Osteoblast (primary cell): Measurements from ENCODE around the gene CNPY1. TPM values are rescaled to one million over a fixed set of nuclear protein-coding genes. Genes with fewer than 3 reads are reported as not detected.
A peak's percentile ranks its signal among the peaks of the same experiment; 100 is the strongest.

Experiments
- DNase-seq: peaks from one replicate; pipeline ENCODE4 v3.0.0; 2011; ENCODE audit warnings: low spot score, mixed read lengths; ENCODE audit not compliant: insufficient read length; ENCODE audit errors: missing footprints
- H2AFZ ChIP-seq: 2 replicates; pipeline ENCODE4 v1.6.0; 2011; ENCODE audit warnings: mild to moderate bottlenecking, low read length
- H3K27ac ChIP-seq: 2 replicates; pipeline ENCODE4 v1.5.1; 2011; ENCODE audit warnings: mild to moderate bottlenecking, low read depth, low read length, moderate library complexity
- H3K27me3 ChIP-seq: 2 replicates; pipeline ENCODE4 v1.6.0; 2012; ENCODE audit warnings: mild to moderate bottlenecking, control low read depth, inconsistent platforms, low read length, moderate library complexity; ENCODE audit not compliant: insufficient read depth
- H3K36me3 ChIP-seq: 2 replicates; pipeline ENCODE4 v1.5.1; 2011; ENCODE audit warnings: mild to moderate bottlenecking, low read length, control low read depth, moderate library complexity; ENCODE audit not compliant: insufficient read depth
- H3K4me1 ChIP-seq: 2 replicates; pipeline ENCODE4 v1.5.1; 2011; ENCODE audit warnings: mild to moderate bottlenecking, low read length, control low read depth, moderate library complexity; ENCODE audit not compliant: insufficient read depth
- H3K4me2 ChIP-seq: 2 replicates; pipeline ENCODE4 v1.6.0; 2011; ENCODE audit warnings: mild to moderate bottlenecking, low read length; ENCODE audit not compliant: insufficient read depth
- H3K4me3 ChIP-seq: fragments of 200-600 bp; sonication (generic); 3 replicates; pipeline ENCODE4 v1.5.1; 2012; ENCODE audit warnings: mild to moderate bottlenecking, low read length, inconsistent platforms; ENCODE audit not compliant: insufficient read depth
- H3K79me2 ChIP-seq: 2 replicates; pipeline ENCODE4 v1.6.0; 2012; ENCODE audit warnings: mild to moderate bottlenecking, low read length, control low read depth, inconsistent platforms; ENCODE audit not compliant: insufficient read depth
- H3K9me3 ChIP-seq: 2 replicates; pipeline ENCODE4 v1.5.1; 2011; ENCODE audit warnings: low read depth, low read length, control low read depth
- H4K20me1 ChIP-seq: 2 replicates; pipeline ENCODE4 v1.6.0; 2012; ENCODE audit warnings: mild to moderate bottlenecking, low read length, control low read depth; ENCODE audit not compliant: insufficient read depth
- CTCF ChIP-seq: IDR thresholded peaks from 2 replicates; pipeline ENCODE4 v1.5.1; 2011; ENCODE audit warnings: mild to moderate bottlenecking, low read depth, low read length, moderate library complexity; ENCODE audit errors: extremely low read depth
- total RNA-seq: library from RNA; depleted of rRNA; stranded (reverse); fragments of >200 nt; gene quantifications from 2 replicates; pipeline ENCODE4 v1.2.3, GENCODE V29; 2012

CNPY1 gene
- total RNA-seq, 1 donor: not detected

DNA sequence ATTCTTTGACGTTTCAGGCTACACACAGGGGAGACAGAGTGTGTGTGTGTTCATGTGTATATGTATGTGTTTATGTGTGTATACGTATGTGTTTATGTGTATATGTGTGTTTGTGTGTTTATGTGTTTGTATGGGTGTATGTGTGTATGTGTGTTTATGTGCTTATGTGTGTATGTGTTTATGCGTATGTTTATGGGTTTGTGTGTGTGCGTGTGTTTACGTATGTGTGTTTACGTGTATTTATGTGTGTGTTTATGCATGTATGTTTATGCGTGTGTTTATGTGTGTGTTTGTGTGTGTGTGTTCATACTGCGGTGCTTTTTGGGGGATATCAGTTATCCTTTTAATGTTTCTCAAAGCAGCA, 39.2 kb upstream of the CNPY1 start:
- Histone ChIP-seq H3K4me1 (no peaks in the 10 kb centered on the region), H3K36me3 (no peaks in the 10 kb centered on the region), H3K27ac (no peak overlapping the region), H3K27me3 (peaks cover 14% of the 10 kb centered on the region), H3K4me2 (no peak overlapping the region), H4K20me1 (no peaks in the 10 kb centered on the region), H3K4me3 (no peak overlapping the region), H2AFZ (no peak overlapping the region), H3K79me2 (no peaks in the 10 kb centered on the region), H3K9me3 (no peaks in the 10 kb centered on the region)
- TF ChIP-seq CTCF: no peak
- DNase-seq: no peak

DNA sequence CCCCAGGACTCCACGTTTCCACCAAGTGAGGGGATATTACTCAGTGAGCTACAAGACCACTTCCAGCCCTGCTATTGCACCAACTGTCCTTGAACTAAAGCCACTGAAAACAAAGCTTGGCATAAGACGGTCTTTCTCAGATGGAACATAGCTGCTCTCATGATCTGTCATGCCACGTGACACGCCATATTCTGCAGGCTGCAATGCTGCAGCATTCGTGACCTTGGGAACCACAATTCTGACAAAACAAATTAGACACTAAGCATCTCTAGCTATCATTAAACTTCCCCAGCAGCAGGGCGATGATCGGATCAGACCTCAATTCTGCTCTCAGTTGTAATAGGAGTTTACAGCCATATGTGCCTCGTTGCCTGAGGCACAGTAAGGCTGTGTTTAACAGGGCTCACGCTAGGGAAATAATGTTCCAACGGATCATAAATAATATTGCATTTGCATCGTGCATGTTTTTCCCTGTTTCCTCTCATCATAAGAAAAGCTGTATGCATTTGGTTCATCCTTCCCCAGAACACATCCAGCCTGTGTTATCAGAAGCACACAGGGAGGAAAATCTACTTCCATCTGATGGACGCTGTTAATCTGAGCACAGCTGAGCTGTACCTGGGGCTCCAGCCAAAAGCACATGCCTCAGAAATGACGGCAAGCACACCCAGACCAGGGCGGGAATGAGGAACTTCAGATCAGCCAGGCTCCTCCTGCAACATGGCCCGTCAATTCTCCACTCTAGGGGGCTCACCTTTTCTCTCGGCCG, 38.6 kb upstream of the CNPY1 start:
- DNase-seq: peak; percentile 79
- Histone ChIP-seq H3K4me3 (no peak overlapping the region), H3K4me1 (no peaks in the 10 kb centered on the region), H3K79me2 (no peaks in the 10 kb centered on the region), H4K20me1 (no peaks in the 10 kb centered on the region), H3K4me2 (no peak overlapping the region), H3K36me3 (no peaks in the 10 kb centered on the region), H3K9me3 (no peaks in the 10 kb centered on the region), H3K27me3 (peaks cover 14% of the 10 kb centered on the region), H3K27ac (no peak overlapping the region), H2AFZ (no peak overlapping the region)
- no peak for TF ChIP-seq CTCF

- no peak overlapping the region for H2AFZ ChIP-seq
These were observed 37.9 kb upstream of the CNPY1 start for GRCh38 chr7:155584261-155584660.

More at GRCh38 chr7:155584261-155584660, 37.9 kb upstream of the CNPY1 start:
- H3K4me2 ChIP-seq: no peak overlapping the region
- no peaks in the 10 kb centered on the region for H3K9me3 ChIP-seq
- no peak overlapping the region for H3K4me3 ChIP-seq
- no peak for TF ChIP-seq CTCF
- H3K36me3 ChIP-seq: no peaks in the 10 kb centered on the region
- H3K27me3 ChIP-seq: peaks cover 11% of the 10 kb centered on the region
- H4K20me1 ChIP-seq: no peaks in the 10 kb centered on the region
- no peak for DNase-seq
- no peaks in the 10 kb centered on the region for H3K79me2 ChIP-seq
- no peaks in the 10 kb centered on the region for H3K4me1 ChIP-seq
- no peak overlapping the region for H3K27ac ChIP-seq
